Ishikawa (cell line): ENCODE data around the gene TMEM120A.

Experiments used
- CEBPB ChIP-seq: IDR thresholded peaks from 2 replicates; pipeline ENCODE4 v1.6.1; 2012
- CREB1 ChIP-seq: IDR thresholded peaks from 2 replicates; pipeline ENCODE4 v1.6.1; 2012; ENCODE audit warnings: low read depth
- EGR1 ChIP-seq: IDR thresholded peaks from 2 replicates; pipeline ENCODE4 v1.6.1; 2012
- EP300 ChIP-seq: IDR thresholded peaks from 2 replicates; pipeline ENCODE4 v1.6.1; 2012; ENCODE audit warnings: borderline replicate concordance
- FOXM1 ChIP-seq: IDR thresholded peaks from 2 replicates; pipeline ENCODE4 v1.6.1; 2012; ENCODE audit warnings: low read depth, borderline replicate concordance
- MAX ChIP-seq: IDR thresholded peaks from 2 replicates; pipeline ENCODE4 v1.6.1; 2012
- NFIC ChIP-seq: IDR thresholded peaks from 2 replicates; pipeline ENCODE4 v1.6.1; 2012
- RAD21 ChIP-seq: IDR thresholded peaks from 2 replicates; pipeline ENCODE4 v1.6.1; 2012; ENCODE audit warnings: low read depth
- REST ChIP-seq: IDR thresholded peaks from 2 replicates; pipeline ENCODE4 v1.6.1; 2012; ENCODE audit warnings: low read depth, mild to moderate bottlenecking
- TAF1 ChIP-seq: IDR thresholded peaks from 2 replicates; pipeline ENCODE4 v1.6.1; 2012; ENCODE audit warnings: low read depth, mild to moderate bottlenecking
- TCF12 ChIP-seq: IDR thresholded peaks from 2 replicates; pipeline ENCODE4 v1.6.1; 2012; ENCODE audit warnings: low read depth
- TEAD4 ChIP-seq: IDR thresholded peaks from 2 replicates; pipeline ENCODE4 v1.6.1; 2012
- USF1 ChIP-seq: IDR thresholded peaks from 2 replicates; pipeline ENCODE4 v1.6.1; 2012
- YY1 ChIP-seq: IDR thresholded peaks from 2 replicates; pipeline ENCODE4 v1.6.1; 2012; ENCODE audit warnings: low read depth
- ZBTB7A ChIP-seq: IDR thresholded peaks from 2 replicates; pipeline ENCODE4 v1.6.1; 2012; ENCODE audit warnings: low read depth

The TMEM120A gene

GRCh38 chr7:75993689-75994387 lies 557 bp downstream of the TMEM120A start:
- TF ChIP-seq MAX (peak; percentile 72), FOXM1 (no peak), EGR1 (peak; percentile 41; the same call in 1 of the 2 replicates), TEAD4 (0 out of 2 replicates have a peak, but pooled peaks have one; percentile 15), EP300 (no peak; the same call in 1 of the 2 replicates), ZBTB7A (peak; percentile 47), TCF12 (peak; percentile 64; the same call in 1 of the 2 replicates), USF1 (peak; percentile 84), NFIC (no peak), REST (no peak)

GRCh38 chr7:75992083-75992755 lies 2.2 kb downstream of the TMEM120A start:
- TF ChIP-seq EGR1 = no peak
- TF ChIP-seq YY1 = no peak
- TF ChIP-seq CREB1 = no peak
- TF ChIP-seq MAX = no peak
- no peak for TF ChIP-seq TAF1
- no peak for TF ChIP-seq CEBPB
- no peak for TF ChIP-seq RAD21
- TF ChIP-seq USF1 = no peak
- TF ChIP-seq FOXM1 = no peak
- TF ChIP-seq NFIC = no peak
- no peak for TF ChIP-seq TCF12
- no peak for TF ChIP-seq REST
- TF ChIP-seq TEAD4 = no peak
- TF ChIP-seq ZBTB7A = no peak
- TF ChIP-seq EP300 = no peak

- TF ChIP-seq TCF12 (no peak), YY1 (no peak), ZBTB7A (no peak), EP300 (no peak), TAF1 (no peak), MAX (no peak), NFIC (no peak), FOXM1 (no peak), RAD21 (no peak), TEAD4 (no peak), CREB1 (no peak), EGR1 (no peak), CEBPB (no peak), USF1 (no peak), REST (no peak)
These were observed 2.8 kb downstream of the TMEM120A start for GRCh38 chr7:75991531-75992082.
